HAP-1 (cell line): ENCODE results near the gene RAB1A.
"Not testable (repeated sequence)": the region's sequence is repeated elsewhere in the genome, so short reads cannot be mapped to it uniquely, and the experiment has no call there.

ENCODE experiments used
- DNase-seq, 2 experiments: peaks; one replicate each; pipeline ENCODE4 v3.0.0-alpha.2; 2016 to 2020; ENCODE audit warnings: low spot score in 2 of 2
- H3K27me3 ChIP-seq: fragments of 250-450 bp; sonication (Bioruptor Pico); 2 replicates; pipeline ENCODE4 v1.5.1; 2020; ENCODE audit warnings: low read depth, mild to moderate bottlenecking, moderate library complexity
- H3K36me3 ChIP-seq: fragments of 250-450 bp; sonication (Bioruptor Pico); replicated peaks from 2 replicates; pipeline ENCODE4 v1.5.1; 2020; ENCODE audit warnings: mild to moderate bottlenecking
- H3K4me1 ChIP-seq: fragments of 250-450 bp; sonication (Bioruptor Pico); 2 replicates; pipeline ENCODE4 v1.5.1; 2020; ENCODE audit warnings: mild to moderate bottlenecking
- H3K4me3 ChIP-seq: fragments of 250-450 bp; sonication (Bioruptor Pico); 2 replicates; pipeline ENCODE4 v1.5.1; 2020; ENCODE audit warnings: mild to moderate bottlenecking, moderate library complexity
- H3K9me3 ChIP-seq: fragments of 250-450 bp; sonication (Bioruptor Pico); 2 replicates; pipeline ENCODE4 v1.5.1; 2020; ENCODE audit warnings: mild to moderate bottlenecking, moderate library complexity
- in situ Hi-C: fragments of 300-500 bp; cut with MboI; formaldehyde crosslinking; loops from 3 replicates; pipeline ENCODE4 v1.14.3; 2020; ENCODE audit warnings: low sequenced_read_pairs, inconsistent platforms, mixed read lengths

Gene RAB1A

DNA sequence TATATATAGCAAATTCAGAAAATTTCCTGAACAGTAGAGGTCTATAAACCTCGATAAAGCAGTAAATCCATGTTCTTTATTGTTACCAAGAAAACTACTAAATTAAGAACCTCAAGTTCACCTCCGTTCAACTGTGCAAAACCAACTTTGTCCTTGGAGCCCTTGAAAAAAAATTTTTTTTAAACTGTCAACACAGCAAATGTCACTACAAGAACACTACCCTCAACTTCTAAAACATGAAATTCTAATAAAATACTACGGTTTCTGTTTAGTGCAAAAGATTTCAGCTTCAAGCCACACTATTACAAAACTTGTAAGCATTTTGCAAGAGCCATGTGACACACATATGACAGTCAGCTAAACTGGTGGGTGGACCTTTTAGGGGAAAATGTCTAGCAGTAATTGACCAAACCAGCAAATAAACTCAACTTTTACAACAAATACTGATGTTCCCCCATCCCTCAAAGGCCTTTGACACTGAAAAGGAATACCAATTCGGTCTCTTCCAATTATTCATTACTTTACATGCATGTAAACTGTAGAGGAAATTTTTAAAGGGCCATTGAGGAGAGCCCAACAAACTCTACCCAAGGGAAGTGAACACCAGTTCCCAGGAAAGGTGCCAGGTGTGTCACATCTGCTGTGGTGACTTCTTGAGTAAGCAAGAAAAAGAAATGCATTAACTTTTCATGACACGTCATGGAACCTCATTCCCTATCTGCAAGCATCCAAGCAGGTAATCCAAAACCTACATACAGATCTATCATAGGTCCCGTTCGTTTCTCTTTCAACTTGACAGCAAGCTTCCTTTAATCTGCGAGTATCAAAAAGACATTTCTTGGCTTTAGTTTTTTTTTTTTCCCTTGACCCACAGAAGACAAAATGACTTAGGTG is 1.4 kb downstream of the RAB1A start:
- Histone ChIP-seq H3K4me1 (peaks cover 26% of the 10 kb centered on the region), H3K4me3 (peak overlapping the region; percentile 100), H3K36me3 (0 out of 2 replicates have a peak, but pooled peaks cover 3% of the 10 kb centered on the region), H3K27me3 (no peaks in the 10 kb centered on the region), H3K9me3 (no peaks in the 10 kb centered on the region)
- DNase-seq = no peak
- in situ Hi-C loops = no loop called here

DNA sequence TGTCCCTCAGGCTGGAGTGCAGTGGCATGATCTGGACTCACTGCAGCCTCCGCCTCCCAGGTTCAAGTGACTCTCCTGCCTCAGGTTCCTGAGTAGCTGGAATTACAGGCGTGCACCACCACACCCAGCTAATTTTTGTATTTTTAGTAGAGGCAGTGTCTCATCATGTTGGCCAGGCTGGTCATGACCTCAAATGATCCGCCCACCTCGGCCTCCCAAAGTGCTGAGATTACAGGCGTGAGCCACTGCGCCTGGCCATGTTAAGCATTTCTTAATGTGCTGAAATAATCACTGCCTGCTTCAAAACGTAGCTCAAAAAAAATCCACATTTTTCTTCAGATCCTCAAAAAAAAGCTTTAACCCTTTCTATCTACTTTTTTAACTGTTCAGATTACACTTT is 4.4 kb downstream of the RAB1A start:
- DNase-seq, H3K4me3 ChIP-seq: not testable (repeated sequence)

DNA sequence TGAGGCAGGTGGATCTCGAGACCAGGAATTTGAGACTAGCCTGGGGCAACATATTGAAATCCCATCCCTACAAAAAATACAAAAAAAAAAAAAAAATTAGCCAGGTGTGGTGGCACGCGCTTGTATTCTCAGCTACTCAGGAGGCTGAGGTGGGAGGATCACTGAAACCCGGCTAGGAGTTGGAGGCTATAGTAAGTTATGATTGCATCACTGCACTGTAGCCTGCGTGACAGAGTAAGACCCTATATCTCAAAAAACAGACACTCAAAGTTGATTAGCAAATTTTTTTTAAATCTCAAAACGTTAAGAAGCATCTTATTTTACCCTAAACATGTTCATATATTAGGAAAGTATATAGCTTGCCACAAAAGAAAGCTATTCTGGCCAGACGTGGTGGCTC is 7.6 kb downstream of the RAB1A start:
- no peaks in the 10 kb centered on the region for H3K36me3 ChIP-seq
- no peaks in the 10 kb centered on the region for H3K27me3 ChIP-seq
- in situ Hi-C loops = no loop called here
- no peaks in the 10 kb centered on the region for H3K9me3 ChIP-seq
- H3K4me1 ChIP-seq = peaks cover 17% of the 10 kb centered on the region
- no peak overlapping the region for H3K4me3 ChIP-seq
- no peak for DNase-seq

More for the DNA sequence above, 4.4 kb downstream of the RAB1A start:
- H3K9me3 ChIP-seq, in situ Hi-C loops, H3K27me3 ChIP-seq, H3K36me3 ChIP-seq: not testable (repeated sequence)
- H3K4me1 ChIP-seq = peaks cover 22% of the 10 kb centered on the region

- H3K4me3 ChIP-seq = no peak overlapping the region
- H3K9me3 ChIP-seq = no peaks in the 10 kb centered on the region
- in situ Hi-C loops = no loop called here
- DNase-seq = no peak
- H3K36me3 ChIP-seq = no peaks in the 10 kb centered on the region; the same call in 1 of the 2 replicates
- H3K27me3 ChIP-seq = no peaks in the 10 kb centered on the region
- H3K4me1 ChIP-seq = peaks cover 7% of the 10 kb centered on the region
These were observed 8.8 kb downstream of the RAB1A start for GRCh38 chr2:65120990-65121693.

DNA sequence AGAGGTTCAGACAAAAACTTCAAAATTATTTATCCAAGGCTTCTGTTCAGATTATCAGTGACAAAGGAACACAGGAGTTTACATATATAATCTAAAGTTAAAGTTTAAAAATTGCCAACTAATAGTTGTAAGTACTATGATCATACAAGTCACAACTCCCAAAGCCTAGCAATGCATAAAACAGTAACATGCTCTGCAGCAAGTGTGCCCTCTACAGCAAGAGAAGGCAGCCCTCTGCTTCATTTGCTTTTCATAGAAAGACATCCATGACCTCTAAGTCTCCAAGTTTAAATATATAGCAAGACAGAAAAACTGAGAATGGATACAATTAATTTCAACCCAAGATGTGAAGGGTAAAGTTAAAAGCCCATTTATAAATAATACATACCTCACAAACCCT is 13.3 kb downstream of the RAB1A start:
- Histone ChIP-seq H3K4me3 (no peak overlapping the region), H3K9me3 (no peaks in the 10 kb centered on the region), H3K27me3 (no peaks in the 10 kb centered on the region), H3K36me3 (no peaks in the 10 kb centered on the region; the same call in 1 of the 2 replicates), H3K4me1 (peaks cover 7% of the 10 kb centered on the region; the same call in 1 of the 2 replicates)
- in situ Hi-C loops = no loop called here
- no peak for DNase-seq

GRCh38 chr2:65114921-65115320 is 15.0 kb downstream of the RAB1A start:
- Histone ChIP-seq H3K36me3 (no peaks in the 10 kb centered on the region; the same call in 1 of the 2 replicates), H3K27me3 (no peaks in the 10 kb centered on the region), H3K4me3 (no peak overlapping the region), H3K9me3 (no peaks in the 10 kb centered on the region), H3K4me1 (peaks cover 7% of the 10 kb centered on the region; the same call in 1 of the 2 replicates)
- DNase-seq = no peak
- in situ Hi-C loops = no loop called here

- Histone ChIP-seq H3K27me3 (no peaks in the 10 kb centered on the region), H3K36me3 (no peaks in the 10 kb centered on the region; the same call in 1 of the 2 replicates), H3K4me3 (no peak overlapping the region), H3K4me1 (peaks cover 7% of the 10 kb centered on the region; the same call in 1 of the 2 replicates), H3K9me3 (no peaks in the 10 kb centered on the region)
- in situ Hi-C loops = no loop called here
- no peak for DNase-seq
These were observed 16.1 kb downstream of the RAB1A start for GRCh38 chr2:65113816-65114215.

DNA sequence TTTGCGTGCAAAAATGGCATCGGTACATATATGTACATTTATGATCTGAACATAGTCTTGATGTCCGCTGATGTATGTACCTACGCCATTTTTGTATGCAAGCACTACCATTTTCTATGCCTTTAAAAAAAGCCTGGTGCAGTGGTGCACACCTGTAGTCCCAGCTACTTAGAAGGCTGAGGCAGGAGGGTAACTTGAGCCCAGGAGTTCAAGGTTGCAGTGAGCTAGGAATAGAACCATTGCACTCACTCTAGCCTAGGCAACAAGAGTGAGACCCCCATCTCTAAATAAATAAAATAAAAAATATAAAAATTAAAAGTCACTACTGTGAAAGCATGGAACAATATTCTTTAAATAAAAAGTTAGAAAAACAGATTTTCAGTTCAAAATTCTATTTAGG is 16.7 kb downstream of the RAB1A start:
- Histone ChIP-seq H3K4me3 (no peak overlapping the region), H3K36me3 (no peaks in the 10 kb centered on the region; the same call in 1 of the 2 replicates), H3K4me1 (peaks cover 7% of the 10 kb centered on the region; the same call in 1 of the 2 replicates), H3K9me3 (no peaks in the 10 kb centered on the region), H3K27me3 (no peaks in the 10 kb centered on the region)
- in situ Hi-C loops = no loop called here
- no peak for DNase-seq

DNA sequence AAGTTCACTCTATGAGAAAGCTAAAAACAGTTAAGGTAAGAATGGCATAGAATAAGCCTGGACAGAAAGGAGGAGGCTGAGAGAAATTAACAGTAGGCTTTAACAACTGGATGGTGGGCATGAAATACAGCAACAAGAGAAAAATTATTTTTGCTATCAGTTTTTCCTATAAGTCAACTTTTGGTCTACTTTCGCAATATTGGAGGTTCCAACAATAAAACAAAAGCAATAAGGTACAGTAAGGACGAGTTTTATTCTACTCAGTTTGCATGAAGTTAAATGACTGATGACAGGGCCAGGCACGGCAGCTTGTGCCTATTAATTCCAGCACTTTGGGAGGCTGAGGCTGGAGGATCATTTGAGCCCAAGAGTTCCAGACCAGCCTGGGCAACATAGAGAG is 17.3 kb downstream of the RAB1A start:
- H3K4me3 ChIP-seq = no peak overlapping the region
- no peaks in the 10 kb centered on the region for H3K9me3 ChIP-seq
- H3K36me3 ChIP-seq = no peaks in the 10 kb centered on the region; the same call in 1 of the 2 replicates
- in situ Hi-C loops = no loop called here
- no peak for DNase-seq
- H3K27me3 ChIP-seq = no peaks in the 10 kb centered on the region
- H3K4me1 ChIP-seq = peaks cover 7% of the 10 kb centered on the region; the same call in 1 of the 2 replicates

DNA sequence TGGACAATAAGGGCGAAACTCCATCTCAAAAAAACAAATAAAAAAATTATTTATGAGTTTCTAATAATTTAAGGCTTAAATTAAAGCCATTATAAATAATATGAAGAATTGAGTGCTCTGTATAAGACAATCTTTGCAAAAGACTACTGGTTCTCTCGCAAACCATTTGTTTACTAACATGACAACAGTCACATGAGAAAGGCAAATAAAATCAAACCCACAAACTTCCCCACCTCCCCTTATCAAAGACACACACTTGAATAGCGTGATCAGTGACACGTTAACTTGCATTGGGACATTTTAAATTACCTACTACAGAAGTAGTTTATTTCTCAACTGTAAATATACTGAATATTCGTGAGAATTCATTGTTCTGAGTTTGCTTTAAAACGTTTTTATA is 21.1 kb downstream of the RAB1A start:
- peaks cover under 1% of the 10 kb centered on the region; the same call in 1 of the 2 replicates for H3K4me1 ChIP-seq
- in situ Hi-C loops = no loop called here
- no peak overlapping the region for H3K4me3 ChIP-seq
- peaks cover 5% of the 10 kb centered on the region for H3K36me3 ChIP-seq
- no peaks in the 10 kb centered on the region for H3K9me3 ChIP-seq
- no peaks in the 10 kb centered on the region for H3K27me3 ChIP-seq
- no peak for DNase-seq

DNA sequence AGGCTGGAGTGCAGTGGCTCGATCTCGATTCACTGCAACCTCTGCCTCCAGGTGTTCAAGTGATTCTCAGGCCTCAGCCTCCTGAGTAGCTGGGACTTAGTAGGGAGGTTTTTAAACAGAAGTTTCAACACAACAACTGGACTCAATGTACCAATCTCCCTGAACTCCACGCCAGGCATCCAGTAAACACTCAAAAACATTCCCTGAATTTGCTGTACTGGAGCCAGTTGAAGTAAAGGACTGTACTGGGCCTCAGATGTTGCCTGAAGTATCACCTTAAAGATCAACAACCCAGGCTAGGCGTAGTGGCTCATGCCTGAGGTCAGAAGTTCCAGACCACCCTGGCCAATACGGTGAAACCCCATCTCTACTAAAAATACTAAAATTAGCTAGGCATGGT is 22.4 kb downstream of the RAB1A start:
- in situ Hi-C loops = no loop called here
- Histone ChIP-seq H3K27me3 (no peaks in the 10 kb centered on the region), H3K4me3 (no peak overlapping the region), H3K9me3 (no peaks in the 10 kb centered on the region), H3K4me1 (no peaks in the 10 kb centered on the region), H3K36me3 (peaks cover 11% of the 10 kb centered on the region)
- DNase-seq = no peak

DNA sequence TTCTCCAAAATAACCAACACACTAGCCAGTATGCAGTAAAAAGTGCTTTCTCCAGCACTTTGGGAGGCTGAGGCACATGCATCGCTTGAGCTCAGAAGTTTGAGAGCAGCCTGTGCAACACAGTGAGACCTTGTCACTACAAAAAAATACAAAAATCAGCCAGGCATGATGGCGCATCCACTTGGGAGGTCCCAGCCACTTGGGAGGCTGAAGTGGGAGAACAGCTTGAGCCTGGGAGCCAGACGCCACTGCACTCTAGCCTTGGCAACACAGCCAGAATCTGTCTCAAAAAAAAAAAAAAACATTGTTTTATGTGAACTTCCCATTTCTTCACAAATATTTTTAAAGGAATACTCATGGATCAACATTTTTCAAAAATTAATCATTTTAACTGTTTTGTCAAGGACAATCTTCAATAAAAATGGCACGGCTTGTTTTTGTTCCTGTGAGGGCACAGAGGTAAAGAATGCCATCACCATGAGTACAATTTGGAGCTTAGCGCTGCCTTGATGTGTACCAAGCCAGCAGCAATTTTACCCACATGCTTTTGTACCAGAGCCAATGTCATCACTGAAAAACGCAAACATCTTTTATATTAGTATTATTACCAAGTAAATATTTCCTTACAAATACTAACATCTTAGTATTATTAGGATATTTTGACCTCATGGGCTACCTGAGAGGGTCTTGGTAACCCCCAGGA is 26.7 kb downstream of the RAB1A start:
- Histone ChIP-seq H3K4me1 (no peaks in the 10 kb centered on the region), H3K9me3 (no peaks in the 10 kb centered on the region), H3K36me3 (peaks cover 23% of the 10 kb centered on the region), H3K27me3 (no peaks in the 10 kb centered on the region), H3K4me3 (no peak overlapping the region)
- DNase-seq = no peak
- in situ Hi-C loops = no loop called here

DNA sequence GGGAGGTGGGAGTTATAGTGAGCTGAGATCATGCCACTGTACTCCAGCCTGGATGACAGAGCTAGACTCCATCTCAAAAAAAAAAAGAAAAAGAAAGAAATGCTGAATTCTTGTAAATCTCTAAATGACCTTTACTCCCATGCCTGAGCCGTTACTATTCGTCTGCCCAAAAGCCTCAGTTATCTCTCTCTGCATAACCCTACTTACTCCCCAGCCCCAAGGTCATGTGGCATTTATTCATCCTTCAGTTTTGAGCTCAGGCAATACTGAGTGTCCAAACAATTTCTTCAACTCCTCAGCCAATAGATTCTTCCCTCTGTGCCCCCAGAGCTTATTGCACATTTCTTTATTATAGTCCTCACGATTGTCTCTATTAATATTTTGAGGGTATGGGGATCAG is 28.8 kb downstream of the RAB1A start:
- Histone ChIP-seq H3K4me1 (no peaks in the 10 kb centered on the region), H3K4me3 (no peak overlapping the region), H3K9me3 (no peaks in the 10 kb centered on the region), H3K27me3 (no peaks in the 10 kb centered on the region), H3K36me3 (peaks cover 41% of the 10 kb centered on the region)
- in situ Hi-C loops = no loop called here
- no peak for DNase-seq
